Measurements from ENCODE around the gene TTC6. TPM values are rescaled to one million over a fixed set of nuclear protein-coding genes. Genes with fewer than 3 reads are reported as not detected.

The TTC6 gene
- total and polyA plus RNA-seq, 2 of the 4 experiments (the other 2 are of a cell fraction), result under 0.01 to 0.12 TPM

DNA sequence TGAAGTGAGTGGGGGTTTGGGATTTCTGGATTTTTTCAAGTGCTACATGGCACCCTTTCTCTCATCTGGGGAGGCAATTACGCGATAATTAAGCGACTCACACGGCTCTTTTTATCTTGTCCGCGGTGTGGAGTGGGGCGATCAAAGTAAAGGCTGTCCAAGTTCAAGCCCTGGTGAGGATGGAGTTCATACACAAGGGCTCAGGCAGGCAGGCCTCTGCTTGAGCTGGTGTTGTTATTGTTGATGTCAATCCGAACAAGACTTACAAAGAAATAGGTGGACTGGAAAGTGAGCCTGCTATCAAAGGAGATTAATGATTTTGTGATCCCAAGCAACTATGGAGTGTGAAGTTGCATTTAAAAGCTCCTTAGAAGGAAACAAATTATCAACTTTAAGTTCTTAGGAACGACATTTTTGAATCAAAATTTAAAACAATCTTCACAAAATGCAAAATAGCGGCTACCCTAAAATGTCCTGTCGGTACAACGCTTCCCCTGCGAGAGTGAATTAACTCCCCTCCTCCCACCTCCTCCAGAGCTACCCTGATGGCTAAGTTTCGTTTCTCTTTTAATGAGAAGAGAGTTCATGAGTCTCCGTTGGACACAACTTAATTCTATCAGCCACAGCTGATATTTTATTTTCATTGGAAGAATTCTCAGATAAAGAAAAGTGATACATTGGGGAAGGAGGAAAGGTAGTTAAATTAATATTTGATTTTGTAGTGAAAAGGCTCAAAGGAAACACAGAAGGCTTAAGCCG is 6.3 kb upstream of the TTC6 start:
- Histone ChIP-seq H4K8ac (ENCODE audit: low read depth in 2 of 2, low read length in 2 of 2) (no peak overlapping the region), H2BK120ac (ENCODE audit: low read depth, low read length) (no peak overlapping the region), H3K23ac (ENCODE audit: low read depth, low read length) (no peak overlapping the region), H2AK9ac (replicated peaks; ENCODE audit: low read depth, low read length, poor library complexity) (no peak overlapping the region), H2BK20ac (ENCODE audit: low read depth, low read length) (no peak overlapping the region), H3K18ac (ENCODE audit: low read depth, low read length) (no peak overlapping the region), H2AK5ac (ENCODE audit: low read depth, low read length) (no peak overlapping the region), H3K4me2 (ENCODE audit: low read depth, low read length) (no peak overlapping the region), H3K4me3 (ENCODE audit: insufficient read depth, low read depth, low read length) (no peak overlapping the region), H2BK15ac (ENCODE audit: low read depth, low read length) (no peak overlapping the region), H3K4me1 (ENCODE audit: control insufficient read depth, insufficient read depth, low read length) (no peaks in the 10 kb centered on the region; the same call in 1 of the 2 replicates), H4K5ac (ENCODE audit: low read depth, low read length) (no peak overlapping the region), H3K27me3 (ENCODE audit: control insufficient read depth, insufficient read depth, low read length) (peaks cover 86% of the 10 kb centered on the region), H3K79me1 (ENCODE audit: low read depth in 1 of 2, low read length in 2 of 2) (no peaks in the 10 kb centered on the region), H3K9me3 (ENCODE audit: control insufficient read depth, insufficient read depth, low read length) (peaks cover 23% of the 10 kb centered on the region; the same call in 1 of the 2 replicates), H3K56ac (ENCODE audit: extremely low read depth, insufficient read depth, low read length) (no peak overlapping the region), H2AFZ (replicated peaks; ENCODE audit: low read length, poor library complexity) (no peak overlapping the region), H4K91ac (ENCODE audit: insufficient read depth, low read depth, low read length) (no peak overlapping the region), H3K14ac (replicated peaks; ENCODE audit: low read depth, low read length) (no peak overlapping the region), H3K9me1 (ENCODE audit: insufficient read depth, low read length) (no peaks in the 10 kb centered on the region), H2BK5ac (ENCODE audit: low read depth, low read length, poor library complexity, severe bottlenecking) (no peak overlapping the region), H4K20me1 (ENCODE audit: insufficient read depth, low read length) (peaks cover 8% of the 10 kb centered on the region; the same call in 1 of the 2 replicates), H3K9ac (ENCODE audit: low read depth, low read length) (no peak overlapping the region), H3K27ac (ENCODE audit: insufficient read depth, low read length) (no peak overlapping the region), H3K36me3 (ENCODE audit: control insufficient read depth, insufficient read depth, low read length) (no peaks in the 10 kb centered on the region), H3K4ac (ENCODE audit: low read depth, low read length) (no peak overlapping the region)
- ATAC-seq (ENCODE audit: low read depth) (no peak), DNase-seq (no peak)
- no CpG with 5 or more reads among the region's 16 CpGs for WGBS, 2 experiments (ENCODE audit: extremely low coverage in 2 of 2, insufficient read length in 1 of 2)
- ChIA-PET CTCF (interaction anchor here (0.5 to 0.8 kb wide), 4 partner anchors 25 to 814 kb away, joined by 3 read pairs; no protein-coding TSS in a partner anchor), POLR2A (ENCODE audit: unreplicated experiment) (interaction anchor here (0.7 kb wide), 1 partner anchor 339 kb away, joined by 11 read pairs; no protein-coding TSS in a partner anchor)
- intact Hi-C loops (cut with micrococcal nuclease), result no loop called here
- dilution Hi-C loops (cut with HindIII; ENCODE audit: low sequenced_read_pairs, unreplicated experiment), result no loop called here
- in situ Hi-C loops (cut with MboI; ENCODE audit: low sequenced_read_pairs), result loop anchor here (10.0 kb wide), 1 partner anchor 344 kb away; no protein-coding TSS in a partner anchor
- no peak for TF ChIP-seq MAZ (IDR thresholded peaks at IDR 0.05; ENCODE audit: borderline replicate concordance, low read depth, low read length)
- TF ChIP-seq FOS (IDR thresholded peaks at IDR 0.05; ENCODE audit: low read depth, low read length), result no peak
- TF ChIP-seq, protein P1, sequence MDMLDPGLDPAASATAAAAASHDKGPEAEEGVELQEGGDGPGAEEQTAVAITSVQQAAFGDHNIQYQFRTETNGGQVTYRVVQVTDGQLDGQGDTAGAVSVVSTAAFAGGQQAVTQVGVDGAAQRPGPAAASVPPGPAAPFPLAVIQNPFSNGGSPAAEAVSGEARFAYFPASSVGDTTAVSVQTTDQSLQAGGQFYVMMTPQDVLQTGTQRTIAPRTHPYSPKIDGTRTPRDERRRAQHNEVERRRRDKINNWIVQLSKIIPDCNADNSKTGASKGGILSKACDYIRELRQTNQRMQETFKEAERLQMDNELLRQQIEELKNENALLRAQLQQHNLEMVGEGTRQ (IDR thresholded peaks at IDR 0.05; ENCODE audit: low read depth, low read length), result no peak
- no peak for TF ChIP-seq RFX5 (IDR thresholded peaks at IDR 0.05; ENCODE audit: low read depth, low read length)
- no TSS peak for BruUV-seq (replicated peaks)

All from IMR-90 (cell line).